Fibroblast of peridontal ligament (primary cell): ENCODE results near the gene ARL6IP6.

Source experiments
- DNase-seq: peaks from one replicate; pipeline ENCODE4 v3.0.0-alpha.2; 2010; ENCODE audit errors: extremely low read depth

Gene ARL6IP6

DNA sequence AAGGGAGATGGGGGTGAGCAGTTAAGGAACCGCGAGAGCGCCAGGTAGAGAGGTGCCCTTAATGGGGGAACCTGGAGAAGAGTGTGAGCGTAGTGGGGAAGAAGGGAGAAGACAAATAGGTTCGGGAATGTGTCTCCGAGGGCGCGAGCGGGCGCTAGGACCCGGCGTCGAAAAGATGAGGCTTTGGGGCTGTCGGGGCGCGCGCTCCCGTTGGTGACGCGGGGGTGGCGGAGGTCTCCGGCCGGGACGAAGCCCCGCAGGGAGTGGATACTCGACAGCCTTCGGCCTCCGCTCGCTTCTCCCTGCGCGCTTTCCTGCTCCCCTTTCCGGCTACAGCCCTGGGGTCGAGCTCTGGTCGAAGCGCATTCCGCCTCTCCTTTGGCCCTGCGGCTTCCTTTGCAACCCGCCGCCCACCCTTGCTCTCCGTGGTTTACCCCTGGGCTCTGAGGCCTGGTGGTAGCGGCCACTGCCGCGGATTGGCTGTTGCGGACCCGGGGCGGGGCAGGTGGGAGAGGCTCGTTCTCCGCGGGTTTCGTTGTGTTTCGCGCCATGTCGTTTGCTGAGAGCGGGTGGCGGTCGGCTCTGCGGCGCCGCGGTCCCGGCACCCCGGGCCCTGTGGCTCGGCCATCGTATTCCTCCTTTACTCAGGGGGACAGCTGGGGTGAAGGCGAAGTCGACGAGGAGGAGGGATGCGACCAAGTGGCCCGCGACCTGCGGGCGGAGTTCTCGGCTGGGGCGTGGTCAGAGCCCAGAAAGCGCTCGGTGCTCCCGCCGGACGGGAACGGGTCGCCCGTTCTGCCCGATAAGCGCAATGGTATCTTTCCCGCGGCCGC lies at the start of gene ARL6IP6:
Gene ARL6IP6, plus strand, starts transcription at position 545 of the 833 bp plus-strand sequence. Its CDS starts 5 bp downstream, at position 550.
- DNase-seq: peak; percentile 82

DNA sequence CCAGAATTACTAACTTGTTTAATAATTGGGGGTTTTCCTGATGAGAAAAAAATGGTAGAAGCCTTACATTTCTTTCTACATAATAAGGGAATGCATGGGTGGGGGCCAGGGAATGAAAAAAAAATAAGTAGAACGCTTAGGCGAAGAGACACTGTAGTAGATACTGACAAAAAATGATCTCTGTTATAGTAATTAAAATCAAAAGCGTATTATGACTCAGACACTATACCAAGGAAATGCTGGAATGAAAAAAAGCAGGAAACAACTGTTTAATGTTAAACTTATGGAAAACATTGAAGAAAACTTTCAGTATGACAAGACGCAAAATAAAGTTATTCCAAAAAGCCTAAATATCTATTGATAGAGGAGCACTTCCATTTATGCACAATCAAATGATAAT lies 44.1 kb upstream of the ARL6IP6 start:
- no peak for DNase-seq

- DNase-seq: no peak
Observed at GRCh38 chr2:152676461-152676860, 42.0 kb upstream of the ARL6IP6 start.

DNA sequence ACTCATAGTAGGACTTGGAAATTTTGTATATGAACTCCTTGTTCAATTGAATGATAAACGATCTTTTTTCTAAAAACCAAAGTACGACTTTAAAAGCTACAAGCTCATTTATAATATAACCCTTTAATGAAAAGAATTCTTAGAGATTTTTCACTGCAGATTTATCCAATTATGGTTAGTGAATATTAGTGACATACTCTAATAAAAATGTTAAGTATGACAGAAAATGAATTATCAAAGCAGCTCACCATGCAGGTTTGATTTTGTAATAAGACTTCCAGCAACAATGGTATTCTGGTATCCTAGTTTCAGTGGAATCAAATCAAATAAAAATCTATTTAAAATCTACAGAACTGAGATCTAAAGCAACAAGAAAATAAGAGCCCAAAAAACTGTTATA lies 39.6 kb upstream of the ARL6IP6 start:
- DNase-seq: no peak

GRCh38 chr2:152682663-152683062 lies 35.8 kb upstream of the ARL6IP6 start:
- no peak for DNase-seq

DNA sequence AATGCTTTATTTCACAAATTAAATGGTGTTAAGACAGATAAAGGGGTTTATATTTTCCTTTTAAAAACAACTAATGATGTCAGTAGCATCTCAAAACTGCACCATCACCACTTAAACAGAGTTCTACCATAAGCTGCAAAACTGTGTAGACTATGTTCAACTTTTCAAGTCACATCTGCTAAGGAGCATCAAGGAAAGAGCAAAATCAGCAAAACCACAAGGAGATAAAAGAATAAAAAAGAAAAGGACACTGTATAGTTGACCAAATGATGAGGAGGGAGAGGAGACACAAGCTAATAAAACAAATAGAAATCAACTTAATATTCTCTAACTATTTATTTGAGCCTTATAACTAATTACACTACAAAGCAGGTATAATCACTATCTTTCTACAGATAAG lies 35.0 kb upstream of the ARL6IP6 start:
- no peak for DNase-seq

DNA sequence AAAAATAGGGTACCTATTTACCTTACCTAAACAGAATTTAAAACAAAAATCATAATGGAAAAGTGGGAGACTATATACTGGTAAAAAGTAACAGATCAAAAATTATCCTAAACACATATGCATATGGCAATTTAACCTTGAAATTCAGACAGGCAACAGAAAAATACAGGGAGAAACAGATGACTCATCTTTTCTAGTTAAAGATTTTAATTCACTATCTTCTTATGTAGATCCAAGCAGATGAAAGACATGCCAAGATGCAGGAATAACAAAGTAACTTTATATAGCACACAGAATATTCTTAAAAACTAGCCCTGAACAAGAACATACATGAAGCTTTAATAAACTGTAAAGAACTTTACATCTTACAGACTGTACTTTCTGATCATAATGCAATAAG lies 32.1 kb upstream of the ARL6IP6 start:
- DNase-seq: peak; percentile 18

GRCh38 chr2:152693033-152693432 lies 25.4 kb upstream of the ARL6IP6 start:
- DNase-seq: no peak

- DNase-seq: peak; percentile 70
Observed at GRCh38 chr2:152694161-152694661, 24.2 kb upstream of the ARL6IP6 start.

DNA sequence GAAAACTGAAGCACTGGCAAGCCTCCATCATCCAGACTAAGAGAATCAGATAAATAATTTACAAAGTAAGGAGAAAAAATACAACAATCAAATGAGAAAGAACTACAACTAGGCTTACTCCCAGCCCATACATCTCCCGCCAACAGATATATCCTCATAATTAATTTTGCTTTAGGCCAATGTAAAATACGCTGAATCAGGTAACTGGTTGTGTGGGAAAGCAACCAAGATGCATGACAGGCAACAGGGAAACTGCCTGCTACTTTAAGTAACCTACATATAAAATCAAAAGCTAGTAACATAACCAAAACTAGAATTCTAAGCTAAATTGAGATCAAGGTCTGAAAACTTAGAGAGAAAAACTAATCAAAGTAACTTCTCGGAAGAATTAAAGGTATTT lies 22.7 kb upstream of the ARL6IP6 start:
- DNase-seq: no peak

DNA sequence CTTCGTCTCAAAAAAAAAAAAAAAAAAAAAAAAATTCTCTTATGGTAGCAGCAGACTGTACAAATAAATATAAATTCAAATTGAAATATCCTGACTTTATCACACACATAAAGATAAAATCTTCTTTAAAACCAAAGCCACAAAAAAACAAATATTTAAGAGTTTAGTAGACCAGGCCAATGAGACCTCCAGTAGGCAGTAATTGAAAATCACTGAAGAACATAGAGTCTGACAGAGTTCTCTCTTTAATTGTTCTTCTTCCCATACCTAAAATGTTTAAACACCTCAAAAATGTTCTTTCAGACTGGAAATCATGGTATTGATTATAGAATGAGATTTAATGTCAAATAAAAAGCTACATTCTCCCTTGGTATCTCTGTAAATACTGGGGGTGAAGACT lies 21.9 kb upstream of the ARL6IP6 start:
- DNase-seq: no peak

DNA sequence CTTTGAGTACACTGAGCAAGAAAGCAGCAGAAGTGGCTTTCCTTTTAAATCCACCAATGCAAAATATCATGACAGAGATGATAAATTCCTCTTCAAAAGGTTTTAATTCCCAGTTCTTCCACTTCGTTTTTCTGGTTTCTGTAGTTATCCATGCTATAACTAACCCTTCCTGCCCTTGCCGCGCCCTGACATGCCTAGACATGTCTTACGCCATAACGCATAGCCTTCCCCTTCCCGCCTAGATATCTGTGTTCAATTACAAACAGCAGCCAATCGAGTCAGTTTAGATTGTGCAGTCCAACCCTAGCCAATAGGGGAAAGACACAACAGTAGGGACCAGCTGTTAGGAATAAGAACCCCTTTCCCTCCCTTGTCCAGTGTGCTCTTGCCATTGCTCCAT lies 17.2 kb upstream of the ARL6IP6 start:
- no peak for DNase-seq

GRCh38 chr2:152706477-152707021 lies 11.9 kb upstream of the ARL6IP6 start:
- DNase-seq: no peak

DNA sequence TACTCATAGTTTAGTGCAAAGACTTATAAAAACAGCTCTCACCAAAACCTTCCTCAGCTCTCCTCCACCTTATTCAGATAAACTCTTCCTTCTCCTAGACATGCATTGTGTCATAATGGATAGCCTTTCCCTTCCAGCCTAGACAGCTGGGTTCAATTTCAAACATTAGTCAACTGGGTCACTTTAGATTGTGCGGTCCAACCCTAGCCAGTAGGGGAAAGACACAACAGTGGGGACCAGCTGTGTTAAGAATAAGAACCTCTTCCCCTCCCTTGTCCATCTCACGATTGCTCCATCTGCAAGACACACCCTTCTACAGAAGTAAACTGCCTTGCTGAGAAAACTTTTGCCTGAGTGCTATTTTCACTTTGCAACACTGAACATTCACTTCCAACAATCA lies 9.7 kb upstream of the ARL6IP6 start:
- DNase-seq: no peak

- DNase-seq: no peak
Observed at GRCh38 chr2:152710713-152711112, 7.7 kb upstream of the ARL6IP6 start.

DNA sequence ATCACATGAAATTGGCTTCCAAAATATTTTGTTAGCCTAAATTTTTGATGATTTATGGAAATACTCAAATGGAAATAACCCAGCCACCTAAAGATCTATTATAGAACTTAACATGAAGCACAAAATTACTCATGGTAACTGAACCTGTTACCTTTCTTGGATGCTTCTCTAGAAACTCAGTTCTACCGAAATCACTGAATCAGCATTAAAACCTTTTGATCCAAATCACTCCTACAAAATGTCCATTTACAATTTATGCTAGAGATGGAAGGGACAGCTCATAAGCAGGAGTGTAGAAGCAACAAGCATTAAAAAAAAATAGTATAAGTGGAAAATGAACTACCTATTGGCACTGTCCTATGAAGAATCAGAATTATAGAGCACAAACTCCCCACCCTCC lies 3.3 kb upstream of the ARL6IP6 start:
- no peak for DNase-seq

DNA sequence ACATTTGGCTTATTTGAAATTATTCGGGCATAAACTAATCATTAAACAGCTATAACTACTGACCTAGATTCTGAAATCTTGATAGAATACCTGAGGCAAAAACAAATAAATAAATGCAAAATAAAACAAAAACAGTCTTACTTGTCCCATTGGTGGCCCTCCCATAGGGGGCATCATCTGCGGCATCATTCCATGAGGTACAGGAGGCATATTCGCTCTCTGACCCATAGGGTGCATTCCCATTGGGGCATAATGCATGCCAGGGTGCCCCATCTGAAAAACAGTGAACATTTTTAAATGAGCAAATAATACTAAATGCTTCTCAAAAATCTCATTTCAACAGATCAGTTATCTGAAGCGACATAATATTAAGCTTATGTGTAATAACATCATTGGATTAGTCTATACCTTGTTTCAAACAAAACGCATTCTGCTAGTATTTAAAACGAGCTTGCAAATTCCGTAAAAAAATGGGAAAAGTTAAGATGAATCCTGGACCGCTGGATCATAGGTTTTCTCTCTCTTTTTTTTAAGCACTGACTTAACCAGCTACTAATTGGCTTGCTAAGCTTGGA lies 2.5 kb upstream of the ARL6IP6 start:
- DNase-seq: no peak

DNA sequence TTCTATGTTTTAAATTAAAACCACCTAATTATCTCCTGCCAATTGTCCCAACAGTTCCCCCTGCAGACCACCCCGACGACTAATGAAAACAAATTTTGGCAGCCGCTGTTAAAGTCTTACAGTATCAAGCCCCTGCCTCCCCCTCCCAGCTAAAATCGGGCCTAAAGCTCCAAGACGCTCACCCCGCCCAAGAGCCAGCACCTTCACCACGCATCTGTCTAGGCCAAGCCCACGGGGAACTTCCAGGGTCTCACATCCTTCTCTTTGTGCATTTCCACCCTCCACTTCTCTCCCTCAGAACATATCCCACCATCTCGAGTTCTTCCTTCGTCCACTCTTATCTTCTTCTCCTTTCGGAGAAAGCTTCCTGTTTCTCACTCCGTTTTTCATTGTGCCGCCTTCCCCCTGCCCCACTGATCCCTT lies 1.6 kb upstream of the ARL6IP6 start:
- no peak for DNase-seq

DNA sequence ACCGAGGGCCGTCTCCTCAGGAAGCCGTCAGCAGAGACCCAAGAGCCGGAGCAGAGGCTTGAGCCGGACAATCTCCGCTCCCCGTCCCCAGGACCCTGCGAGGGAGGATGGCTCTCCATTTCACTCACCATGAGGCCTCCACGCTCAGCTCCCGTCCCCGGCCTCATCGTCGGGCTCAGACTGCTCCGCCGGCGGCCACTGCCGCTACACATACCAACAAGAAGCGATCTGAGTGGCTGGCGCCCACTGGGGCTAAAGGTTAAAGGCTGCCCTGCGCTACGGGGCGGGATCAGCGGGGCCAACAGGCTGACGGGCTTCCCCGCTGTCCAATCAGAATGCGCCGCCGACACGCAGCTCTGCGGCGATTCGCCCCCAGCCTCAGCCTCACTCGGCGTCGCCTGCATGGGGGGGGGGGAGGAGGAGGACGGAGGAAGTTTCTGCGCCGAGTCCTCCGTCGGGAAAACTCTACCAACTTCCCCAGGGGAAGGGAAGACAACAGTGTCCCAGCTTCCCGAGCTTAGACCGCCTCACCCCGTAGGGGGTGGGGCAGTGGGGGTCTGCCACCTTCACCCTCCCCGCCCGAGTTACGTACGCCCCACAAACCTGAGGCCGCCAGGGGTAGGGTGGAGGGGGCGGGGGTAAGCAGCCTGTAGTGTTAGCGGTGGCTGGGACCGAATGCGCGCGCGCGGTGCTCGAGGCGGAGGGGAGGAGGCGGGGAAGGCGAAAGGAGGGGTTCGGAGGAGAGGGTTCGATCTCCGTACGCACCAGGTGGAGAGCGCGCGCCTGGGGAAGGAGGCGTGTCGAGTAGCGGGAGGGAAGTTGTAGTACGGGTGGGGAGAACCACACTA lies 968 bp upstream of the ARL6IP6 start, which contains the start of gene PRPF40A:
Gene PRPF40A, minus strand, starts transcription at position 234 of the 848 bp plus-strand sequence. Its CDS starts 22 bp downstream, at position 212.
- peak; percentile 97 for DNase-seq

DNA sequence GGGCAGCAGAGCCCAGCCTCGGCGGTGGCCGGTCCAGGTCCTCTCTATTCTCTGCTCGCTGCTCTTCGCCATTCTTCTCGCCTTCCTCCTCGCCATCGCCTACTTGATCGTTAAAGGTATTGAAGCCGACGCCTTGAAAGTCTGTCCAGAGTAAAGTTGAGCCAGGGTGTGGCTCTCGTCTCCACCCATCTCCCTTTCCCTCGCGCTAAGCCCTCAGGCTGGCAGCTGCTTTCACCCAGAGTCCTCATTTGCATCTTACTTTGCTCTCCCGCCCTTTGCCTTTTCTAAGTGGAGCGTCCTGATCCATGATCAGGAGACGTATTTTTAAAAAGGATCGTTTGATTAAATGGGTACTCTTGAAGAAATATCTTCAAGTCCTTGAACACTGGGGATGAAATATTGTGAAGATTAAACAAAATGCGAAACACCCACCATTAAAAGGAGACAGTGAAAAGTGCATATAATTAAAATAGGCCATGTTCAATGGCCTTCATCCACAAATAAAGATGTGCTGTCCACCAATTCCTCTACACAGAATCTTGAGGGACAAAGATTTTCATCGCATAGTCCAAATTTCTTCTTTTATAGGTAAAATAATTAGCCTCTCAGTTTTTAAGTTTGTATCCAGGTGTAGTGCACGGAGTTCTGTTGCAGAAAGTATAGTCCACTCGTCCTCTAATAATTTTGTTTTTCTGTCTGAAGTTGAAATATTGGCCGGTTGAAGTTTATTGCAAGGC lies 657 bp downstream of the ARL6IP6 start:
- DNase-seq: peak; percentile 19

- DNase-seq: no peak
Observed at GRCh38 chr2:152720794-152721193, 2.4 kb downstream of the ARL6IP6 start.
